Right lobe of liver (tissue), 6 donors: ENCODE results near the gene KRTAP9-7. TPM values are rescaled to one million over a fixed set of nuclear protein-coding genes. Genes with fewer than 3 reads are reported as not detected.
"Not testable (repeated sequence)": the region's sequence is repeated elsewhere in the genome, so short reads cannot be mapped to it uniquely, and the experiment has no call there.

Experiments used
- ATAC-seq, 4 donors: fragments of 200-7000 bp; cut with Tn5 transposase; one replicate each; pipeline ENCODE4 v1.9.1; 2020; ENCODE audit warnings: mild to moderate bottlenecking in 4 of 4, moderate library complexity in 4 of 4
- DNase-seq, 3 donors: peaks; one replicate each; pipeline ENCODE4 v3.0.0-alpha.2; 2020
- H3K27ac ChIP-seq, 3 donors: fragments of 200-600 bp; one replicate each; pipeline ENCODE4 v1.8.0; 2022
- H3K27me3 ChIP-seq, 2 donors: fragments of 200-600 bp; one replicate each; pipeline ENCODE4 v1.8.0; 2022
- H3K36me3 ChIP-seq, 4 donors: fragments of 200-600 bp; sonication (generic) in 1 of 4; one replicate each; pipeline versions ENCODE4 v1.5.1 to v1.8.0; 2017 to 2022; ENCODE audit warnings: control low read depth in 1 of 4
- H3K4me1 ChIP-seq, 4 donors: fragments of 200-600 bp; sonication (generic) in 1 of 4; one replicate each; pipeline versions ENCODE4 v1.5.1 to v1.8.0; 2017 to 2022; ENCODE audit warnings: control low read depth in 1 of 4
- H3K4me3 ChIP-seq, 3 donors: fragments of 200-600 bp; one replicate each; pipeline ENCODE4 v1.8.0; 2022
- H3K9me3 ChIP-seq, 4 donors: fragments of 200-600 bp; sonication (generic) in 1 of 4; one replicate each; pipeline versions ENCODE4 v1.5.1 to v1.8.0; 2017 to 2022; ENCODE audit warnings: control low read depth in 1 of 4
- CTCF ChIP-seq, 4 donors: fragments of 200-600 bp in 3 of 4; fragments of 450-650 bp in 1 of 4; IDR thresholded peaks; one replicate each; pipeline versions ENCODE4 v1.5.1 to v1.8.0; 2016 to 2022; ENCODE audit warnings: antibody characterized with exemption in 4 of 4, mild to moderate bottlenecking in 2 of 4
- POLR2A ChIP-seq: fragments of 450-650 bp; IDR thresholded peaks from one replicate; pipeline ENCODE4 v1.6.1; 2017; ENCODE audit warnings: antibody characterized with exemption, mild to moderate bottlenecking
- WGBS: methylation state at CpG from one replicate; pipeline ENCODE4 v1.1.6; 2018; ENCODE audit warnings: low coverage, low lambda C conversion rate; ENCODE audit not compliant: insufficient coverage; ENCODE audit errors: missing lambda C conversion rate; 5-methylcytosine and 5-hydroxymethylcytosine counted together
- intact Hi-C, 2 donors: fragments of 100-400 bp; cut with DNase I; formaldehyde crosslinking; loops; one replicate each; pipeline versions ENCODE4 v1.11.2 to v1.14.1; 2022
- total RNA-seq, 6 experiments: library from RNA; depleted of rRNA in 2 of 6; stranded (reverse); fragments of >200 nt in 2 of 6; fragmentation: NEBNext Ultra II Directional in 3 of 6; extraction: Animal tissue kit (Norgen Biotek cat#: 25700) in 3 of 6; gene quantifications; one replicate each; pipeline versions ENCODE4 v1.1.0 to v1.2.4, GENCODE V29; 2016 to 2023
- donor health status: DM: no; HTN: yes; CAD: no.
- donor health status: DM: no; HTN: no; CAD: no.
- donor health status: DM: no; HTN: no; CAD: no.
- donor health status: DM: no; HTN: yes; CAD: no.
- donor health status: DM: no; HTN: yes; CAD: no.

Gene KRTAP9-7
- total RNA-seq, 6 experiments from 2014 or later: not detected

DNA sequence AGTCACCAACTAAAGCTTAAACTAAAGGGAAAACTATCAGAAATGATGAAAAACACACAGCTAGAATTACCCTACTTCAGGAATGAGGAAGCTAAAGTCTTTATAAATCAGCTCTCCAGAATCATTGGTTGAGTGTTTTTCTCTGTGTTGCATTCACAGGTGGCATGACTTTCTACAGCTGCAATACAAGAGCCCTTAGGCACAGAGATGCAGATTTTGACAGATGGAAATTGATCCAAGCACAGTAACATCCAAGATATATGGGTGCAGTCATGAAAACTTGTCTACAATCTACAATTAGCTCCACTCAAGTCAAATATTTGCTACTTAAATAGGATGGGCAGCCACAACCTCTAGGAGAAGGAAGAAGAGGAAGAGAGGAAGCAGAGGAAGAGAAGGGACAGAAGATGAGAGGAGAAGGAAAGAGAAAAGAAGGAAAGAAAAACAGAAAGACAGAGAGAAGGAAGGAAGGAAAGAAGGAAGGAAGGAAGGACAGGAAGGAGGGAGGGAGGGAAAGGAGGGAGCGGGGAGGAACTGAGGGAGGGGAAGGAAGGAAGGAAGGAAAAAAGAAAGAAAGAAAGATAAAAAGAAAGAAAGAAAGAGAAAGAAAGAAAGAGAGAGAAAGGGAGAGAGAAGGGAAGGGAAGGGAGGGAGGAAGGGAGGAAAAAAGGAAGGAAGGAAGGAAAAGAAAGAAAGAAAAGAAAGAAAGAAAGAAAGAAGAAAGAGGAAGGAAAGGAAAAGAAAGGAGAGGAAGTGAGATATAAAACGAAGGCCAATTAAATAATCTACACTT, 28.3 kb upstream of the KRTAP9-7 start:
- WGBS: 15% methylated on average over 2 of the region's 2 CpGs
- H3K9me3 ChIP-seq, intact Hi-C loops, H3K4me3 ChIP-seq, H3K27me3 ChIP-seq, DNase-seq, ATAC-seq, H3K36me3 ChIP-seq, H3K27ac ChIP-seq, H3K4me1 ChIP-seq: not testable (repeated sequence)

DNA sequence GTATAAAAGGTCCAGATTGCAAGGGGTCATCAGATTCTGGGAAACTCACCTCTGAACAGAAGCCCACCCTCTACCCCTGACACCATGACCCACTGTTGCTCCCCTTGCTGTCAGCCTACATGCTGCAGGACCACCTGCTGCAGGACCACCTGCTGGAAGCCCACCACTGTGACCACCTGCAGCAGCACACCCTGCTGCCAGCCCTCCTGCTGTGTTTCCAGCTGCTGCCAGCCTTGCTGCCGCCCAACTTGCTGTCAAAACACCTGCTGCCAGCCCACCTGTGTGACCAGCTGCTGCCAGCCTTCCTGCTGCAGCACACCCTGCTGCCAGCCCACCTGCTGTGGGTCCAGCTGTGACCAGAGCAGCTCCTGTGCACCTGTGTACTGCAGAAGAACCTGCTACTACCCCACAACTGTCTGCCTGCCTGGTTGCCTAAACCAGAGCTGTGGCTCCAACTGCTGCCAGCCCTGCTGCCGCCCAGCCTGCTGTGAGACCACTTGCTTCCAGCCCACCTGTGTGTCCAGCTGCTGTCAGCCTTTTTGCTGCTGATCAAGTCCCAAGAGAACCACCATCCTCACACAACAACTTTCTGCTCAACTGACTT, 25.8 kb upstream of the KRTAP9-7 start, which contains the start of gene KRTAP9-4:
TSS of gene KRTAP9-4 (plus strand) at position 51 of the 604 bp plus-strand sequence. CDS start at position 85, 34 bp downstream.
- WGBS: 80% methylated on average over 1 of the region's 2 CpGs
- ATAC-seq, intact Hi-C loops, H3K9me3 ChIP-seq, DNase-seq, H3K4me3 ChIP-seq, H3K36me3 ChIP-seq, H3K27me3 ChIP-seq, H3K4me1 ChIP-seq, H3K27ac ChIP-seq: not testable (repeated sequence)

DNA sequence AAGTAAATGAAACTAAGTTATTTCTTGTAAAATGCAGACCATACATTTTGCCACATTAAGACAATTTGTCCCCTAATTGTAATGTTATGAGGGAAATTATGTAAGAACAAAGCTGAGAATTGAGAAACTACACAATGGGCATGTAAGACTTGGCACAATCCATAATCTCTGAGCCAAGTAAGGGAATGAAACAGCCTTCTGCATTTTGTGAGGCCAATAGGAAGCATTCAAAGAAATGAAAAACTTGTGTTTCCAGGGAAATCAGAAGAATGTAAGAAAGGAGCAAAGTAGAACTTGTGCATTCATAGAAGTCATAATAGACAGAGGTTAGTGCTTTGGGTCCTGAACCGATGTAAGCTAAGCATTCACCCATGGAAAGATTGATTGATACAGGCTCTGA, 24.2 kb upstream of the KRTAP9-7 start:
- Histone ChIP-seq H3K27me3 (no peaks in the 10 kb centered on the region), H3K4me1 (no peaks in the 10 kb centered on the region), H3K9me3 (no peaks in the 10 kb centered on the region), H3K4me3 (no peak overlapping the region), H3K36me3 (no peaks in the 10 kb centered on the region), H3K27ac (no peak overlapping the region)
- TF ChIP-seq POLR2A (no peak), CTCF (IDR thresholded peaks at IDR 0.05) (no peak)
- ATAC-seq (no peak), DNase-seq (no peak)
- intact Hi-C loops: no loop called here
- WGBS: 71% methylated on average over 1 of the region's 1 CpG

DNA sequence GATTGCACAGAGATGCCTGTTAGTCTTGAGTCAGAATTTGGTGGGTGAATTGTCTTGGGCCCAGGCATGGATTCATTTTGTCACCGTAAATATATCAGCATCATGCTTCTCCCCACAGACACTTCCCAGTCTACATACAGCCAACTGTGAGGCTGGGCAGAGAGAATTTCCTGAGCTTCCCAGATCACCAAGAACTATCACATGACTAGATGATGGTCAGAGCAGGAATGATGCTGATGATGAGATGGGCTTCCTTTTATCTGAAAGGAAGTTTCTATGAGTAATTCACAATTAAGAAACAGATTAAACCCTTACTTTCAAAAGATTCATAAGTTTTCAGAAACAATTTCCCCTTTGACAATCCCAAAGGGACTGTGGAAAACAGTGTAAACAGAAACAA, 20.6 kb upstream of the KRTAP9-7 start:
- intact Hi-C loops: no loop called here
- ATAC-seq: no peak
- DNase-seq: no peak
- no peak overlapping the region for H3K4me3 ChIP-seq
- H3K36me3 ChIP-seq: no peaks in the 10 kb centered on the region
- peaks cover 0 to 4% of the 10 kb centered on the region in 2 donors for H3K27me3 ChIP-seq
- no peak for TF ChIP-seq CTCF (IDR thresholded peaks at IDR 0.05)
- no peaks in the 10 kb centered on the region for H3K9me3 ChIP-seq
- no peak overlapping the region for H3K27ac ChIP-seq
- 50% methylated on average over 1 of the region's 1 CpG for WGBS
- no peaks in the 10 kb centered on the region for H3K4me1 ChIP-seq

- ATAC-seq, H3K27ac ChIP-seq, intact Hi-C loops, H3K9me3 ChIP-seq, H3K4me1 ChIP-seq, H3K4me3 ChIP-seq, DNase-seq, H3K27me3 ChIP-seq, H3K36me3 ChIP-seq: not testable (repeated sequence)
- no CpG with 5 or more reads among the region's 5 CpGs for WGBS
These were observed 19.9 kb upstream of the KRTAP9-7 start, which contains the start of gene KRTAP9-9 for GRCh38 chr17:41255381-41256290. Gene KRTAP9-9 (plus strand): TSS chr17:41255384.
